ENCODE measurements around the gene FGF23.
A peak's percentile ranks its signal among the peaks of the same experiment; 100 is the strongest.

FGF23 gene

DNA sequence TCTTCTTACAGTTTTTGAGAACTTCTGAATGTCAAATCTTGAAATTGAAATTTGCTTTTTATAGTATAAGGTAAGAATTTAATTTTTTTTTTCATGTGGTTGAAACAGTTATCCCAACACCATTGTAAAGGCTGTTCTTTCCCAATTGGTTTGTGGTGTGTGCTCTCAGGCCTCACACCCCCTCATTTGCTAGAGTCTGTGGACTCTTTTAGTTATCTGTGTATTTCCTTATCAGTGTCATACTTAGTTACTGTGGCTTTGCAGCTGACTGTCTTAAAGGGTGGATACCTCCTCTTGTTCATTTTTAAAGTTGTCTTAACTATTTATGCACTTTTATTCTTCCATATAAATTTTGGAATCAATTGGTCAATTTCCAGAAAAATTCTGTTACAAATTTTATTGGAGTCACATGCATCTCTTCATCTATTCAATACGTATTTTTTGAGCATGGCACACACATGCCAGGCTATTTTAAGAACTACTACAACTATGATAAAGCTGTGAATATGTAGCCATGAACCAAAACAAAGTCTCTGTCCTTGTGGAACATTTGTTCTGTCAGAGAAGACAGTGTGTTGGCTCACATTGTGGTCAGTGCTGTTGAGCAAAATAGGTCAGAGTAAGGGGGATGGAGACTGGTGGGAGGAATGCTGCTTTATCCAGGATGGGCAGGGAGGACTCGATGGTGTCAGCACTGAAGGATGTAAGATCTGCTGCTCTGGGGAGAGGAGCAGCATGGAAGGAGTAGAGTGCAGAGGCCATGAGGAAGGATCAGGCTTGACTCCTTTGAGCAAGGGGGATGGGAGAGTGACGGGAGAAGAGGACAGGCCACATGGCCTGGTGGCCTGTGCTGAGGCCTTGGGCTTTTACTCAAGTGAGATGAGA is 24.1 kb downstream of the FGF23 start:
- in situ Hi-C loops (cut with HindIII; ENCODE audit: low sequenced_read_pairs) = no loop called here
- no peak overlapping the region for H3K4me3 ChIP-seq (ENCODE audit: low read depth, low read length)
- DNase-seq (ENCODE audit: low read depth) = no peak
- TF ChIP-seq, protein P1, sequence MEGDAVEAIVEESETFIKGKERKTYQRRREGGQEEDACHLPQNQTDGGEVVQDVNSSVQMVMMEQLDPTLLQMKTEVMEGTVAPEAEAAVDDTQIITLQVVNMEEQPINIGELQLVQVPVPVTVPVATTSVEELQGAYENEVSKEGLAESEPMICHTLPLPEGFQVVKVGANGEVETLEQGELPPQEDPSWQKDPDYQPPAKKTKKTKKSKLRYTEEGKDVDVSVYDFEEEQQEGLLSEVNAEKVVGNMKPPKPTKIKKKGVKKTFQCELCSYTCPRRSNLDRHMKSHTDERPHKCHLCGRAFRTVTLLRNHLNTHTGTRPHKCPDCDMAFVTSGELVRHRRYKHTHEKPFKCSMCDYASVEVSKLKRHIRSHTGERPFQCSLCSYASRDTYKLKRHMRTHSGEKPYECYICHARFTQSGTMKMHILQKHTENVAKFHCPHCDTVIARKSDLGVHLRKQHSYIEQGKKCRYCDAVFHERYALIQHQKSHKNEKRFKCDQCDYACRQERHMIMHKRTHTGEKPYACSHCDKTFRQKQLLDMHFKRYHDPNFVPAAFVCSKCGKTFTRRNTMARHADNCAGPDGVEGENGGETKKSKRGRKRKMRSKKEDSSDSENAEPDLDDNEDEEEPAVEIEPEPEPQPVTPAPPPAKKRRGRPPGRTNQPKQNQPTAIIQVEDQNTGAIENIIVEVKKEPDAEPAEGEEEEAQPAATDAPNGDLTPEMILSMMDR (IDR thresholded peaks at IDR 0.05; ENCODE audit: low read depth, low read length, missing control alignments) = no peak

DNA sequence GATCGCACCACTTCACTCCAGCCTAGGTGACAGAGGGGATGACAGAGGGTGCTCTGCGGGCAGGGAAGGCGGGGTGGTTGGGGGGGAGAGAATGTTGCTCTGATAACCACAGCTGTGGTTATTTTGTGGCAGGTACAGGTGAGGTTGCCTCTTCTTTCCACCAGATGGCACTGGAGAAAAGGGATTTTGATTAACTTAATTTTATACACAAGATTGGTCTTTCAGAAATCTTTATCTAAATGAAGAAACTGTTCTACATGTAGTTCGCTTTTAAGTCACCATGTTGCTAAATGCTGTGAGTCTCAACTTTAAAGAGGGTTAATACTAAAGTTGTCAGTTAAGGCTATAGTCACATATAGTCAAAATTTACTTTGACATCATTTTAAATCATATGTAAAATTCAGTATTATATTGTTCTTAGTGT is 25.7 kb downstream of the FGF23 start:
- in situ Hi-C loops (cut with HindIII; ENCODE audit: low sequenced_read_pairs) = no loop called here
- H3K4me3 ChIP-seq (ENCODE audit: low read depth, low read length) = no peak overlapping the region
- TF ChIP-seq, protein P1 (IDR thresholded peaks at IDR 0.05; ENCODE audit: low read depth, low read length, missing control alignments) = peak; percentile 57
- peak; percentile 6 for DNase-seq (ENCODE audit: low read depth)

DNA sequence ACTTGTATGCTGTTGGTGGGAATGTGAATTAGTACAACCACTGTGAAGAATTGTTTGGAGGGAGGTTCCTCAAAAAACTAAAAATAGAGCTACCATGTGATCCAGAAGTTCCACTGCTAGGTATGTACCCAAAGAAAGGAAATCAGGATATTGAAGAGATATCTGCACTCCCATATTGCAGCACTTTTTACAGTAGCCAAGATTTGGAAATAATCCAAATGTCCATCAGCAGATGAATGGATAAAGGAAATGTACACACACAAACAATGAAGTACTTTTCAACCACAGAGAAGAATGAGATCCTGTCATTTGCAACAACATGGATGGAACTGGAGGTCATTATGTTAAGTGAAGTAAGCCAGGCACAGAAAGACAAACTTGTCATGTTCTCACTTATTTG is 32.6 kb downstream of the FGF23 start:
- TF ChIP-seq, protein P1 (IDR thresholded peaks at IDR 0.05; ENCODE audit: low read depth, low read length, missing control alignments) = no peak
- H3K4me3 ChIP-seq (ENCODE audit: low read depth, low read length) = no peak overlapping the region
- in situ Hi-C loops (cut with HindIII; ENCODE audit: low sequenced_read_pairs) = no loop called here
- no peak for DNase-seq (ENCODE audit: low read depth)

DNA sequence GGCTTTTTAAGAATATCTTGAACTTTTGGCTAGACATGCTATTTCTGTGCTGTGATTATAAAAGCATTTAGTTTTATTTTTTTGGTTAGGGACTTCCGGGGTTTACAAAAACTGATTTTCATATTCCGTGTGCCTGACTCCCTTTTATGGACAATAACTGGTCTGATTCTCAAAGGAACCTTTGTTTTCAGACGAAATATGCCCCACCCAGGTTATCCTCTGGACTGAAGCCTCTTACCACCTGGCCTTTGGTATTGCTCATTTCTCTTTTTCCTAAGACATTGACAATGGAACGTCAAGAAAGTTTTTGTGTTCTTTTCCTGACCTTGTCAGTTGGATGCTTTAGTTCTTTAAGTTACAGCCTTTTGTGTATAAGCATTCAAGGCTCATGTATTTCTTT is 47.7 kb downstream of the FGF23 start:
- TF ChIP-seq, protein P1 (IDR thresholded peaks at IDR 0.05; ENCODE audit: low read depth, low read length, missing control alignments) = no peak
- in situ Hi-C loops (cut with HindIII; ENCODE audit: low sequenced_read_pairs) = no loop called here
- H3K4me3 ChIP-seq (ENCODE audit: low read depth, low read length) = no peak overlapping the region
- no peak for DNase-seq (ENCODE audit: low read depth)

DNA sequence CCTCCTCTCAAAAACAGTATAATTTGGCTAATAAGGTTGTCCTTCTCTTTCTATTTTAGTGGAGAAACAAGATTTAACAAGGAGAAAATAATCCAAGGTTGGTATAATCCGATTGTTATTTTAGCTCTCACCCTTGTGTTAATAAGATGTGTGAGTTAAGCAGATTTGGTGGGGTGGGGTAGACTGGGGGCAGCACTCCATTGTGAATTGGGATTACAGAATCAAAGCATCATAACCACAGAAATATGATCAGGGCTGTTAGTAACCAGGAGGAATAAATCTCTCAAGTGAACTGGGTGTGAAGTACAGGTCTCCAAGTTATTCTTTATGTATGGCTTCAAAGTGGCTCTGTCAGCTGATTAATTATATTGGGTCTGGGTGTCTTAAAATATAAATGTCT is 48.3 kb downstream of the FGF23 start:
- TF ChIP-seq, protein P1 (IDR thresholded peaks at IDR 0.05; ENCODE audit: low read depth, low read length, missing control alignments) = no peak
- in situ Hi-C loops (cut with HindIII; ENCODE audit: low sequenced_read_pairs) = no loop called here
- no peak for DNase-seq (ENCODE audit: low read depth)
- H3K4me3 ChIP-seq (ENCODE audit: low read depth, low read length) = no peak overlapping the region

DNA sequence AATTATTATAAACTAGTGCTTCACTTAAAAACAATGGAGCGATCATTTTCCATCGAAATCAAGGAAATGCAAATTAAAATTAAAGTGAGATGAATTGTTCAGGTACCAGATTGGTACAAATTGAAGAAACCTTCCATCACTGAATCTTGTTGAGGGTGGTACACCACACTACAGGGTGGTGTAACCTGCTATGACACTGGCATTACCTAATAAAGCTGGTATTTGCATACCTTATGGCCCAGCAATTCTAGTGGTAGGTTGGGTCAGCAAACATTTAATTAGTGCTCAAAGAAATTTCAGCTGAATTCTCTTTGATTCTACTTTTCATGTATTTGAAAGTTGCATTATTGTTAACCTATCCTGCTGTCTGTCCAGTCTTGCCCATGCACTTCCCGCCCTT is 49.3 kb downstream of the FGF23 start:
- no peak for DNase-seq (ENCODE audit: low read depth)
- TF ChIP-seq, protein P1 (IDR thresholded peaks at IDR 0.05; ENCODE audit: low read depth, low read length, missing control alignments) = no peak
- H3K4me3 ChIP-seq (ENCODE audit: low read depth, low read length) = no peak overlapping the region
- in situ Hi-C loops (cut with HindIII; ENCODE audit: low sequenced_read_pairs) = no loop called here
